ENCODE data around the gene SLC51B.
"Not testable (repeated sequence)": the region's sequence is repeated elsewhere in the genome, so short reads cannot be mapped to it uniquely, and the experiment has no call there.

SLC51B gene

DNA sequence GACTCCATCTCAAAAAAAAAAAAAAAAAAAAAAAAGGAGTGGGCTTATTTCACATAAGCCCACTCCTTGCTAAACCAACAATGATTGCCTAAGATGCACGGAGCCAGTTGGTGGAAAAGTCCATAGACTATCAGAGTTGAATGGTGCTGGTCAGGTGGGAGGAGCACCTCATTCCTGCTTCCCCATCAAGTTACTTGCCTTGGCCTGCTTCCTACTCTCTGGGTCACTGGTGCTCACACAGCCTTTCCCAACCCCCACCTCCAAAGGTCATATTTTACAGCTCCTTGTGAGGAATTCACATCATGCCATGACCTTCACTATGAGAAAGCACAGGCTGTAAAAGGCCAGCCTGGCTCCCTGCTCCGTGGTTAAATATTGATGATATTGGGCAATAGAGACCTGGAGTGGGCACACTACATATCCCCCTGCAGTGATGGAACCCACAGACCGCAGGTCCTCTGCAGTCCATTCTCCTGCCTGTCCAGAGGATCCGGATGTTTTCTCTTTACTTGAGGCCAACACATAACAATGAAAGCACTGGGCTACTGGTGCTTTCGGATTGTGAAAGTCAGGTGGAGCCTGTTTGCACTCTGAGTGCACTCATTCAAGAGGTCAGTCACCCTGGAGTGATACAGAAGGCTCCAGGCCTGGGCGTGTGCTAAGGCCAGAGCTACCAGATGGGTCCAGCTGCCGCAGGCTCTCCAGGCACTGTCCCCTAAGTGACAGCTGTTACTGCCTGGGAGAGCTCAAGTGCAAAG, at the start of gene SLC51B:
SLC51B (plus strand) TSS at position 664 of the 758 bp plus-strand sequence. CDS start 4,618 bp downstream, outside the sequence.
- DNase-seq, result no peak

DNA sequence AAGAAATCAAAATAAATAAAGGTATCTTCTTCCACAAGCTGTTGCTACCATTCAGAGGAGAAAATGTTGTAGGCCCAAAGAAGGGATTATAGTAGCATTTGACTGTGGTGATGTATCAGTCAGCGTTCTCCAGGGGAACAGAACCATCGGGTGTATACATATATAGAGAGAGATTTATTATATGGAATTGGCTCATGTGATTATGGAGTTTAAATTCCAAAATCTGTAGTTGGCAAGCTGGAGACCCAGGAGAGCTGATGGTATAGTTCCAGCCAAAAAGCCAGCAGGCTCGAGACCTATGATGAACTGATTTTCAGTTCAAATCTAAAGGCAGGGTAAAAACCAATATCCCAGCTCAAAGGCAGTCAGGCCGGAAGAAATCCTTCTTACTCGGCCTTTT, 48.1 kb upstream of the SLC51B start:
- DNase-seq, result no peak

DNA sequence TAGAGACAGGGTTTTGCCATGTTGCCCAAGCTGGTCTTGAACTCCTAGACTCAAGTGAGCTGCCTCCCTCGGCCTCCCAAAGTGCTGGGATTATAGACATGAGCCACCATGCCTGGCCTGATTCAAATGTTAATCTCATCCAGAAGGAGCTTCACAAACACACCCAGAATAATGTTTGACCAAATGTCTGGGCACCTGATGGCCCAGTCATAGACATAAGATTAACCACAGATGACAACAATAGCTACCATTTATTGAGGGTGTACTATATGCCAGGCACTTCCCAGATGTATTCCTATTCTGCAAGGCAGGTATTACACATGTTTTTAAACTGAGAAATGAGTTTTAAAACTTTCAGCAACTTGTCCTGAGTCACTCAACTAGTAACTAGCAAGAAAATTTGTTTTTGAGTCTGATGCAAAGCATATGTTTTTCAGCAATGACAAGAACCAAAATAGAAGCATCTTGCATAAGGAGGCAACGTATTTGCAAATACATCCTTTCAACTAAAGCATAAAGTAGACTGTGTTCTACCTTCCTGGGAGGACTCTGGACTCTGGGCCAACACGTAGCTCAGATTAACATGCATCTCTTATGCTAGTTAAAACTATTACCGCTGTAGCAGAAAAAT, 47.3 kb upstream of the SLC51B start:
- DNase-seq, result no peak

DNA sequence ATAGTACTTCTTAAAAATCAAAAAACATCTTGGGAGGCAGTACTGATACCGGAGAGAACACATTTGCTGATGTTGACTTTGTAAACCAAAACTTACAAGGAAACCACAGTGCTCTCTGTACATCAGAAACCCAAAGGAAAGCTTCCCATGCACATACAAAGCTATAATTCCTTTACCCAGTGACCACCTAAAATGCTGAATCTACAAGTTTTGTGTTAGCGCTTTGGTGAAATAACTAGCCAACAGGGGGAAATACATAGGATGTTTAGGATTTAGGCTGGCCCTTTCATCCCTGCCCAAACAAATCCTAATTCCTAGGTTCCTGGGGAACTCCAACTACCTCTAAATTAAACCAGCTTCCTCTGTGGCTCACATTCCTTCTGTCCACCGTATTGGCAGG, 40.2 kb upstream of the SLC51B start:
- no peak for DNase-seq

DNA sequence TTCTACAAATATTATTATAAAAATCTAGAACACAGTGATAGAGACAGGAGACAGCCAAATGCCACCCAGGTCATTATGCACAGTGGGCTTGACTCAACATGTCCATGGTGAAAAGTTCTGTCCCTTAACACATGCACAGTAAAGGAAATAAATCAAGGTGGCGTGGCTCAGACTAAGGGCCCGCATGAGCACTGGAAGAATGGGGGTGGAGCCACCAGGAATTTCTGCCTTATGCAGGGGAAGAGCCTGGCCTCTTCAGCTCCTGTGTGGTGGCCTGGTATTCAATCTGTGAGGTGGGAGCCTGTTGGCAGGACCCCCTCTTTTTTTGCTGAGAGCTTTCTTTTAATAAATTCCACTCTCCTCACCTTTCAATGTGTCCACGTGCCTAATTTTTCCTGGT, 38.3 kb upstream of the SLC51B start:
- no peak for DNase-seq

DNA sequence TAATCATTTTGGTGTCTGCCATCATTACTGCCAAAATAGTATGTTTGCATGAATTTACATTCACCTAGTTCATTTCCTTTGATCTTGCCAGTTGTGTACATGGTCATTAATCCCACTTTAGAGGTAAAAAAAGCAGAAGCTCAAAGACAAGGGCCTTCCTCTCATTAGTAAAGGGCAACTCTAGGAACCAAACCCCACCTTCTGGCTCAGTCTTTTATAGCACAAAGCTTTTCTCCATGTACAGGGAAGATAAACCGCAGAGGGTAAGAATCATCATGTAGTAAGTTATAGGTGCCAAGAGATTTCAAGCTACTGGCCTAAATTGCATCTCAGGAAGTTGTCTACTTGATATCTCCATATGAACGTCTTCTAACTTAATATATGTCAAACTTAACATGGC, 36.2 kb upstream of the SLC51B start:
- DNase-seq, result no peak

DNA sequence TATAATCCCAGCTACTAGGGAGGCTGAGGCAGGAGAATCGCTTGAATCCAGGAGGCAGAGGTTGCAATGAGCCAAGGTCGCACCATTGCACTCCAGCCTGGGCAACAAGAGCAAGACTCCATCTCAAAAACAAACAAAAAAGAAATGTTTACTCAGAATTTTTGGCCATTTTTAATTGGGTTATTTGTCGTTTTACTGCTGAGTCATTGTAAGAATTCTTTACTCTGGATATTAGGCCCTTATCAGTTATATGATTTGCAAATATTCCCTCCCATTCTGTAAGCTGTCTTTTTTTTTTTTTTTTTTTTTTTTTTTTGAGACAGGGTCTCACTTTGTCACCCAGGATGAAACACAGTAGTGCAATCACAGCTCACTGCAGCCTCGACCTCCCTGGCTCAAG, 34.0 kb upstream of the SLC51B start:
- not testable (repeated sequence) for DNase-seq

DNA sequence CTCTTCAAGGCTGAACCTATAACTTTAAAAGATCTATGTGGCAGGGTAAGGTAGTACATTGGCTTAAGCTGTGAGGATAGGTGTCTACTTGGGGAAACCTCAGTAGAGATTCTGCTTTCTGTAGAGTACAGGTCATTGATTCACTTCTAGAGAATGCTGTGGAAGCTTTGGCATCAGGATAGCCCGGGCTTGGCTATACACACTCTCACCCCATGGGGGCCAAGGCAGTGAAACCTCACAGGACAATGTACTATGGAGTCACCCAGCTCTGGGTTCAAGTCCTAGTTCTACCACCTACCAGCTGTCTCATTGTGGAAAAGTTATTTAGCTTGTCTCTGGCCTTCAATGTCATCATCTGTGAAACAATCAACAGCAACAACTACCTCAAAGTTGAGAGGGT, 24.8 kb upstream of the SLC51B start:
- no peak for DNase-seq

DNA sequence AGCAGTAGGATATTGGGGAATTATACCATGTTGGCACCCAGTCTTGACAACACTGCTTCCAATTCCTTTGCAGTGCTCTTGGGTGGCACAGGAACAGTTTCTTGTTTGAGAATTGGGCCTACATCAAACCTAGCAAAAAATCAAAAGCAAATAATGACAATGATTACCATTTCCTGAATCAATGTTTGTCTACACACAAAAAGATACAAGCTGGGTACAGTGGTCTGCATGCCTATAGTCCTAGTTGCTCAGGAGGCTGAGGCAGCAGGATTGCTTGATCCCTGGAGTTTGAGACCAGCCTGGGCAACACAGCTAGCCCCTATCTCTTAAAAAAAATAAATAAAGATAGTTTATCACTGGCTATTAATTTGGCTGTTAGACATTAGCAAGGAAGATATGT, 23.7 kb upstream of the SLC51B start:
- DNase-seq, result no peak

DNA sequence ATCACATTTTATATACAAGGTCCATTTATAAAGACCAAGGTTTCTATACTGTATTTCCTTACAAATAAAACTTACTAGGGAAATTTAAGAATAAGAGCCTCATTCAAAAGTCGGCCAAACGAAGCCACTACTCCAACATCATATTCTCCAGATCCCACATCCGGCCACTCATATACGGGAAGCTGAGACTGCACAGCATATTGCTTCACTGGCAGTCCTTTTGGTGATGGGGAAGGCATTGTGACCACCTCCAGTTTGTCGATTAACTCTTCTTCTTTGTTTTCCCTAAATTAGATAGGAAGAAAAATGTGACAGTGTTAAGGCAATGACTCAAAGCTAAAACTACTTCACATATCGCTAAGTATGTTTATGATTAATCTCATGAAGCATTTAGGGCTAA, 18.4 kb upstream of the SLC51B start:
- no peak for DNase-seq

DNA sequence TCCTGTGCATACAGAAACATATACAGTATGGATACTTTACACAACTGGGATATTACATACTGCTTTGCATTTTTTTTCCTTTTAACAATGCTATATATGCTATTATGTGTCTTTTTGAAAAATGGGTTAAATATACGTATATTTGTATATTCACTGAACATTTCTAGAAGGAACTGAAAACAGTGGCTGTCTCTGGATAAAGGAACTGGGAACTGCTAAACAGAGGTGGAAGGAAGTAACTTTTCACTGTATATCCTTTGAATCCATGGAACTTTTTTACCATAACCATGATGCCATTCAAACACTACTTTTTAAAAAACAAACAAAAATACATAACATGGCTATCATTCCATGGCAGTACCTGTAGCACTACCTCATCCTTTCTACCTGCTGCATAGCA, 17.6 kb upstream of the SLC51B start:
- no peak for DNase-seq

DNA sequence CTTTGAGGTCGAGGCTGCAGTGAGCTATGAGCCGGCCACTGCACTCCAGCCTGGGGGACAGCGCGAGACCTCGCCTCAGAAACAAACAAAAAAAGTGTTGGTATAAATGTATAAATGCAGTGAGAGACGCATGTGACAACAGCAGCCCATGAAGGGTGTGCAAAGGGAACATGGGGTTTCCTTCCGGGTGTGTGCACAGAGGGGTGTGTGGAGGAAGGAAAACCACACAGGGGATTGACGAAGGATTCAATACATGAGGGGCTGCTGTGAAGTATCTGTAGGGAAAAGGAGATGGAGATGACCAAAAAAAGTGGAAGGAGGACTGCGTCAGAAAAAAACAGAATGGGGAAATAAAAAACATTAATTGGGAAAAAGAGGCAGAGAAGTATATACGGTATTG, 16.8 kb upstream of the SLC51B start:
- no peak for DNase-seq

DNA sequence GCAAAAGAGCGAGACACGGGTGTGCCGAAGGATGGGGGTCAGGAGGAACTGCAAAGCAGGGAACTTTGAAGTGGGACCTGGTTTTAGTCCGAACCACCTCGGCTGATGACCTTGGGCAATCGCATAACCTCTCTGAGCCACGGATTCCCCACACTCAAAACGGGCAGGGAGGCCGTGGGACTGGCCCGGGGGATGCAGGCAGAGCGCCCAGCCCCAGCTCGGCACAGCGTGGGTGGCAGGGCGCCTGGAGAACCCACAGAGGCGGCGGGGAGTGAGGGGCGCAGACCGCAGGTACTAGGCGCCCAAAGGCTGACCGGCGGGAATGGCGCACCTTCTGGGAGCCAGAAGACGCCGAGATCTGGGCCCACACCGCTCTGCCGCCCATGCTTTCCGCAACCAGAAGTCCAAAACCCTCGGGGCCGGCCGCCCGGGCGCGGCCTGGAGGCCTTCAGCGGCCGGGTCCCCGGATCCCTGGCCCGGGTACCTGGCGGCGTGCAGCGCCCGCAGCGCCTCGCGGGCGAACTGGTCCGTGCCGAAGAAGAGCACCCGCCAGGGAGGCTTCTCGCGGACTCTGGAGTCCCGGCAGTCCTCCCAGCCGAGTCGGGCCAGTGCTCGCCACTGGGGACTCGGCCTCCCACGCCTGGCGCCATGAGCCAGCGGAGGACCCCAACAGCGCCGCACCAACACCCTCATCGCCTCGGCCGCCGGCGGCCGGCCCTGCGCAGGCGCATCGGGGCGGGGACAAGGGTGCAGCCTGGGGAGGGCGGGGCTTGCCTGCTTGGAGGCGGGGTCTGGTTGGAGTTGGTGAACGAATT, 16.1 kb upstream of the SLC51B start, which contains the start of gene MTFMT:
MTFMT (minus strand) TSS at position 719 of the 815 bp plus-strand sequence; CDS start at position 693, 26 bp downstream.
- no peak for DNase-seq

DNA sequence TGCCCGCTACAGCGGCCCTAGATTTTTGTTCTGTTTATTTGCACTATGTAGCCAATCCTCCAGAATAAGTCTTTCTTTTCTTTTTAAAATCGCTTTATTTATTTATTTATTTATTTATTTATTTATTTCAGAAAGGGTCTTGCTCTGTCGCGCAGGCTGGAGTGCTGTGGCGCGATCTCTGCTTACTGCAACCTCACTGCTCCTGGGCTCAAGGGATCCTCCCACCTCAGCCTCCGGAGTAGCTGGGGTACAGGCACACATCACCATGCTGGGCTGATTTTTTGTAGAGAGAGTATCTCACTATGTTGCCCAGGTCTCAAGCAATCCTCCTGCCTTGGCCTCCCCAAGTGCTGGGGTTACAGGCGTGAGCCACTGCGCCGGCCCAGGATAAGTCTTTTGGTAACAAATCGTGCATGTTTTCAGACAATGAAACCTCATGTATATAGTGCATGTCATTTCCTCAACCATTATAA, 15.4 kb upstream of the SLC51B start:
- DNase-seq, result no peak

DNA sequence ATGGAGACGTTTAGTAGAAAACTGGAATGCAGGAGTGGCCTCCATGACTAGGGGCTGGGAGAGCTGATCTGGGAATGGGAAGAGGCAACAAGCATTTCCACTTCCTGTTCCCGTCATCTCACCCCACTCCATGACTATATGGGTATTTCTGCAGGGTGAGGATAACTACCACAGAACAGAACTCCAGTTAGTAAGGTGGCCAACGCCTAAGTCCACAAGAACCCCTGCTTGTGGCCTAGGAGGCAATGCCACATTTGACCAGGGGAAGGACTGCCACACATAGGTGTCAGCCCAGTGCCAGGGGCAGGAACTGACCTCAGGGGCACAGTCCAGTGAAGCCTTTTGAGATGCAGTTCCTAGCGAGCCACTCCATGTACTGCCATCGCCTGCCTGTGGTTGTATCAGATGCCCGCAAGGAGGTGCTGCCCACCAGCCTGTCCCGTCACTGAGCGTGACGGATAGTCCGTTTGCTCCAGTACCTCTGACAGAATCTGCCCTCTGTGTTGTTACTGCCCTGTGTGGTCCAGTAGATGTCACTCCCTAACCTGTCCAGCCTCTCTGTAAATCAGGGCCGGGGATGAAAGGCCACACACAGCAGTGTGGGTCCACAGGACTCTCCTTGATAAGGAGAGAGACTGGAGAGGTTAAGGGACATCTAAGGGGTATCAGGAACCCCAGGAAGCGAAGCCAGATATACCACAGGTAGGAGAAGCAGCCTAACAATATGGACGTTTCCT, 12.2 kb upstream of the SLC51B start:
- DNase-seq, result no peak

DNA sequence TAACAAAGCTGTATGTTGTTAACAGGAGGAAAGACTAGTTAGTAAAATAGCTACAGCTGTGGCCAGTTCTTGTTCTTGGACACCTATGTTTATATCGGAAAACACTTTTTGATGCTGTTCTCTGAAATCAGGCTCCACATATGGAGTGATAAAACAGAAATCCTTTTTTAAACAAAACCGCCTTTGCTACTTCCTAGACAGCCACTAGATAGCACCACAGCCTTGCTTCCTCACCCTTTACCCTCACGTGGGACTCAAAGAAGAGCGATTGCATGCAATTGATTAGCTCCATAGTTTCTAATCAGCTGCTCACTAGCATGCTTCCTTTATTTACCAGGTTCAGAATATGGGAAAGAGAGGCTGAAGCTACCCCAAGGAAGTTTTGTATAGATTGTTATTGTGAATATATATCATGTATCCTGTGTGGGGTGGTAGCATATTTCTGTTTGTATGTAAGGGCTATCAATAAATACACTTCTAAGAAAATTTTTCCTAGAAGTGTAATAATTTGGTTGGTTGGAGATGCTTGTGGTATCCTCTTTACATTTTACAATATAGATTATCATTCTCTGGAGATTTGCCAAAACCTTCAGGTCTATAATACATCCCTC, 11.4 kb upstream of the SLC51B start:
- no peak for DNase-seq

DNA sequence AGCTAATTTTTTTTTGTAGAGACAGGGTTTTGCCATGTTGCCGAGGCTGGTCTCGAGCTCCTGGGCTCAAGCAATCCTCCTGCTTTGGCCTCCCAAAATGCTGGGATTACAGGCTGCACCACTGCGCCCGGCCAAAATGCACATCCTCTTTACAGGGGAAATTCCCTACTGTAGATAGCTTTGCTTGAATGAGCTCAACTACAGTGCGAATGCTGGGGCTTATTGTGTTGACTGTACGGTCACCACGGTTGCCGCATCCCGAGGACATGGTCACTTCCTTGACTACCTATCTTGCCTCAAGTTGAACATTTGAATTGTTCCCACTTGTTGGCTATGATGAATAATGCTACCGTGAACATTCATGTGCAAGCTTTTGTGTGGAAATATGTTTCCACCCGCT, 10.5 kb upstream of the SLC51B start:
- DNase-seq, result no peak

DNA sequence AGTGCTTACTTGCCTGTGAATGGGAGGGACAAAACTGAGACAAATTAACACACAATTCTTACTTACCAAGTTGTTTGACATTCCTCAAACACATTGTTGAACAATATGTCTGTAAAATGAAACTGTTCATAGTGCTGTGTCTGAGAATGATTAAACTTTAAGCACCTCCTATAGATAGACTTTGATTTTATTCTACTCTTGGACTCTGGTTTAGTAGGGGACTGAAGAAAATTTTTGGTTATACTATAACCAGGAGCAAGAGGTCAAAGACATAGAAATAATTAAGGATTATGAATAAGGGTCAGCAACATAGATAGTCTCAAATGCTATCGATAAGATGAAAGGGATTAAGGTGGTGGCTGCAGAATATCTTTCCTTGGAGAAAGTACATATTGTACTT, 7.9 kb upstream of the SLC51B start:
- no peak for DNase-seq

DNA sequence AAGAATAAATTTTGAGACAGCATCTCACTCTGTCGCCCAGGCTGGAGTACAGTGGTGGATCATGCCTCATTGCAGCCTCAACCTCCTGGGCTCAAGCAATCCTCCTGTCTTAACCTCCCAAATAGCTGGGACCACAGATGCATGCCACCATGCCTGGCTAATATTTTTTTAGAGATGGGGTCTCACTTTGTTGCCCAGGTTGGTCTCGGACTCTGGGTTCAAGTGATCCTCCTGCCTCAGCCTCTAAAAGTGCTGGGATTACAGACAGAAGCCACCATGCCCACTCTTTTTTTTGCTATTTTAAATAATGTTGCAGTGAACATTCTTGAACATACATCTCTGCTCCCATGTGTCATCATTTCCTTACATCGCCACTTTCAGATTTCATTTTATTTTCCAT, 6.8 kb upstream of the SLC51B start:
- DNase-seq, result no peak

DNA sequence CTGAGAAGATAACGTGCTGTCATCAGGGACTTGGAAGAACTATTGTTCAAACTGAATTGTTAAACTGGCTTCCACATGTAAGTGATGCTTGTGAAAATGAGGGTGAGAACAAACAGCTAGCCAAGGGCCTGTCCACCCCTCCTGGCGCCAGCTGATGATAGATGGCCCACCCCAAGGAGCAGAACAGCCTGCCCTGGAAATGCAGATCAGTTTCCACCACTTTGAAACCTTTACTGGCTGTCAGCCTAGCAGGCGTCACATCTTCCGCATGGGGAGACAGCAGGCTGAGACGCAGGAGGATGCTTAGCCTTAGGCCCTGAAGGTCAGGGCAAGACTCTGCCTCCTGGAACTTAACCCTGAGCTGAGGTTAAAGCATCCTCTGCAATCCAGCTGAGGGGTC, 6.4 kb upstream of the SLC51B start:
- no peak for DNase-seq

DNA sequence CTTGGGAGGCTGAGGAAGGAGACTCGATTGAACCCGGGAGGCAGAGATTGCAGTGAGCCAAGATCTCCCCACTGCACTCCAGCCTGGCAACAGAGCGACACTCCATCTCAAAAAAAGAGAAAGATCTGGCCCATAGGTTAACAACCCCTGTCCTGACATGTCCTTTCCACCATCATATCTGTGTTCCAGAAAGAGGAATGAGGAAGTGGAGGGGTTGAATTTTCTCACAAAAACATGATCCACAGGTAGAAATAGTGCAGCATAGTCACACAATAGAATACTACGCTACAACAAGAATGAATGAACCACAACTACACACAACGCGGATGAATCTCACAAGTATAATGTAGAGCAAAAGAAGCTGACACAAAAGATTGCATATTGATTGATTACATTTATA, 4.7 kb upstream of the SLC51B start:
- no peak for DNase-seq

DNA sequence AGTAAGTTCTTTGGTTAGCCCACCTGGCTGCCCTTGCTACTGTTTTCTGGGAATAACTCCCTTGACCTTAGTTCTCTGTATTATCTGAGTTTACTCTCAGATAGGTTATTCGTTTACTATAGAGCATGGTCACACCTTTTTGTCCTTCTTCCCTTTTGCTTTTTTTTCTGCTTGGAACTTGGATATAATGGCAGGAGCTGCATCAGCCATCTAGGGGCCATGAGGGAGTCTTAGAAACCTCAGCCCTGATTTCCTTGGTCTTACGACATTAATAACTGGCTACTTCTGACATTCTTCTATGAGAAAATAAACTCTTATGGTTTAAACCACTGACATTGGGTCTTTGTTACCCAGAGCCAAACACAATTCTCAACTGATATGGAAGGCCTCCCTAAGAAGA, 3.4 kb upstream of the SLC51B start:
- no peak for DNase-seq

Measured in SIG-M5 (cell line).